ENCODE data around the gene TENT4A. TPM values are rescaled to one million over a fixed set of nuclear protein-coding genes. Genes with fewer than 3 reads are reported as not detected.
A peak's percentile ranks its signal among the peaks of the same experiment; 100 is the strongest.

The TENT4A gene
- total and polyA plus RNA-seq, 8 donors = 7.0 to 13.6 (median 8.6) TPM

GRCh38 chr5:6728011-6728794 lies 15.0 kb downstream of the TENT4A start:
- Histone ChIP-seq H3K9me3 (no peaks in the 10 kb centered on the region), H3K36me3 (no peaks in the 10 kb centered on the region), H3K27me3 (no peaks in the 10 kb centered on the region), H3K4me1 (peaks cover 8 to 38% (median 22%) of the 10 kb centered on the region in 3 donors), H3K4me3 (no peak overlapping the region), H3K27ac (no peak overlapping the region)
- intact Hi-C loops (cut with DNase I) = no loop called here
- no peak for ATAC-seq
- 92 to 94% methylated on average over 17 of the region's 17 CpGs for WGBS, 2 donors
- DNase-seq = no peak
- no peak for FAIRE-seq
- TF ChIP-seq, protein P1, sequence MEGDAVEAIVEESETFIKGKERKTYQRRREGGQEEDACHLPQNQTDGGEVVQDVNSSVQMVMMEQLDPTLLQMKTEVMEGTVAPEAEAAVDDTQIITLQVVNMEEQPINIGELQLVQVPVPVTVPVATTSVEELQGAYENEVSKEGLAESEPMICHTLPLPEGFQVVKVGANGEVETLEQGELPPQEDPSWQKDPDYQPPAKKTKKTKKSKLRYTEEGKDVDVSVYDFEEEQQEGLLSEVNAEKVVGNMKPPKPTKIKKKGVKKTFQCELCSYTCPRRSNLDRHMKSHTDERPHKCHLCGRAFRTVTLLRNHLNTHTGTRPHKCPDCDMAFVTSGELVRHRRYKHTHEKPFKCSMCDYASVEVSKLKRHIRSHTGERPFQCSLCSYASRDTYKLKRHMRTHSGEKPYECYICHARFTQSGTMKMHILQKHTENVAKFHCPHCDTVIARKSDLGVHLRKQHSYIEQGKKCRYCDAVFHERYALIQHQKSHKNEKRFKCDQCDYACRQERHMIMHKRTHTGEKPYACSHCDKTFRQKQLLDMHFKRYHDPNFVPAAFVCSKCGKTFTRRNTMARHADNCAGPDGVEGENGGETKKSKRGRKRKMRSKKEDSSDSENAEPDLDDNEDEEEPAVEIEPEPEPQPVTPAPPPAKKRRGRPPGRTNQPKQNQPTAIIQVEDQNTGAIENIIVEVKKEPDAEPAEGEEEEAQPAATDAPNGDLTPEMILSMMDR (IDR thresholded peaks at IDR 0.05) = no peak

DNA sequence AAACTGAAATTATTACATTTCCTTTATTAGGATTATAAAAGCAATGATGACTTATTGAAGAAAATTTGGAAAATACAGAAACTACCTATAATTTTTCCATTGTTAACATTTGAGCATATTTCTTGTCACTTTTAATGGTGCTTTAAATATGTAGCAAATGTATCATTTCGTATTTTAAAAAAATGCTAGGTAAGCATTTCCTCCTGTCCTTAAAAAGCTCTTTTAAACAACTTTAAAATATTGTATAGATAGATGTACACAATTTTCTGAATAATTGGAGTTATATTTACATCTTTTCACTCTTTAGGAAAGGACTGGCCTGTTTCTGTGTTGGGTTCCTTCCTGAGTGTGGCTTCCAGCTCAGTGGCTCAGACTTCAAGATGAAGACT lies 15.6 kb downstream of the TENT4A start:
- DNase-seq = no peak

DNA sequence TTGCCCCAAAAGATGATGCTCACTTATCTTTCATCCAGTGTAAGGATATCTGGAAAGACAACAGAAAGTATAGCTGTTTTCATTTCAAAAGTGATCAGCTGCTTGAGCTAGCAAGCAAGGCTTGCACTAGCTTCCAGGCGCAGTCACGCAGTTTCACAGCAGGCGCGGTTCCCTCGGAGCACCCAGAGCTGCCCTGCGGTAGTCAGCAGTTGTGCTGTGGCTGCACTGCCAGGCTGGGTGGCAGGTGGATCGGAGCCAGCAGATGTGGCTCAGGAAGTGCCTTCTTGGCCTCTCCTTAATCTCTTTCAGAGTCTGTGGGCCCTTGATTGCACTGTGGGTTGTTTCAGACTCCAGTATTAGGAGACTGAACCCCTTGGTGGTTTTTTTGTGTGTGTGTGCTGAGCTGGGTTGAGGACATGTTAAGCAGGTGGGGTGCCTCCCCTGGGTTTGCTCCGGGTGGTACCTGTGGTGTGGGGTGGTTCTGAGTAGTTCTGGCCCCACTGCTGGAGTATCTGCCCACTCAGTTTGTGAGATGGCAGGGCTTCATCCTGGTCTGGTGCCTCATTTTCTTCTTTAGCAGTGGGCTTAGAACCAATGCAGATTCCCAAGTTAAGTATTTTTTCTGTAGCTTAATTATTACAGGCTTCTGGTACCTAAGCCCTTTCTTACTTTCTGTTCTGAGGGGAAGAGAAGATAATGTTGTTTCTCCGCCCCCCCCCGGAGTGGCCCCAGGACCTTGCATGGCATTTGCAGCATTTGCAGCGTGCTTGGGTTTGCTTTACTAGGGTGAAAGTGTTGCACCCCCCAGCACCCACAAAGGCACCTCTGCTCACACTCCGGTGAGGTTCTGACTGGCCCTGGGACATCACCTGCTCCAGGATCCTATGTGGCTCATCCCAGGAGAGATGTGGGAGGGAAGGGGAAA lies 16.4 kb downstream of the TENT4A start:
- intact Hi-C loops (cut with DNase I) = no loop called here
- H3K27ac ChIP-seq = no peak overlapping the region
- no peaks in the 10 kb centered on the region for H3K36me3 ChIP-seq
- peaks cover 8 to 37% (median 21%) of the 10 kb centered on the region in 3 donors for H3K4me1 ChIP-seq
- ATAC-seq (peak; percentile 40 to 62 (median 50)), FAIRE-seq (no peak), DNase-seq (peak in 2 of 6 donors; percentile 53 to 63)
- no peaks in the 10 kb centered on the region for H3K27me3 ChIP-seq
- TF ChIP-seq, protein P1 (IDR thresholded peaks at IDR 0.05) = no peak
- no peaks in the 10 kb centered on the region for H3K9me3 ChIP-seq
- WGBS, 2 donors = 69 to 74% methylated on average over 12 of the region's 12 CpGs
- no peak overlapping the region for H3K4me3 ChIP-seq

More for the DNA sequence above, 15.6 kb downstream of the TENT4A start:
- H3K27ac ChIP-seq = no peak overlapping the region
- H3K36me3 ChIP-seq = no peaks in the 10 kb centered on the region
- intact Hi-C loops (cut with DNase I) = no loop called here
- no peaks in the 10 kb centered on the region for H3K9me3 ChIP-seq
- peaks cover 8 to 37% (median 21%) of the 10 kb centered on the region in 3 donors for H3K4me1 ChIP-seq
- H3K4me3 ChIP-seq = no peak overlapping the region
- ATAC-seq (no peak), FAIRE-seq (no peak)
- WGBS, 2 donors = 90 to 92% methylated on average over 1 of the region's 1 CpG
- H3K27me3 ChIP-seq = no peaks in the 10 kb centered on the region
- TF ChIP-seq, protein P1 (IDR thresholded peaks at IDR 0.05) = no peak

DNA sequence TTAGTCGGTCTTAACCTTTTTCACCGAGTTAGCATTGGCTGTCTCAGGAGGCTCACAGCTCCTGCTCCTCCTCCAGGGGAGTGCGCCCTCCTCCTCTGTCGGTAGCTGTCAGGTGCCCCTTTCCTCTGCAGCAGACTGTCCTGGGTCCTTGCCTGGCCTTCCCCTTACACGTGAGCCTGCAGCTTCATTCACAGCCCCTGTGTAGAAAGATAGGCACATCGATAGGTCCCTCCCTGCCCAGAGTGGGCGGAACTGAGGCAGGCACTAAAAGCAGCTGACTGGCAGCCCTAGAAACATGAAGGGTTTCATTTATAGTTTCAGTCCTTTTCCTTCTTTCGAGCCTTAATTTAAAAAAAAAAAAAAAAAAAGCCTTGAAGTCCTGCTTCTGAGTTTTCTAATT lies 17.2 kb downstream of the TENT4A start:
- FAIRE-seq = no peak

More for the DNA sequence above, 17.2 kb downstream of the TENT4A start:
- Histone ChIP-seq H3K27me3 (no peaks in the 10 kb centered on the region), H3K27ac (no peak overlapping the region), H3K4me1 (peaks cover 8 to 37% (median 21%) of the 10 kb centered on the region in 3 donors), H3K36me3 (no peaks in the 10 kb centered on the region), H3K4me3 (no peak overlapping the region), H3K9me3 (no peaks in the 10 kb centered on the region)
- intact Hi-C loops (cut with DNase I) = no loop called here
- TF ChIP-seq, protein P1 (IDR thresholded peaks at IDR 0.05) = no peak
- peak in 1 of 6 donors; percentile 35 for DNase-seq
- 40 to 42% methylated on average over 8 of the region's 8 CpGs for WGBS, 2 donors
- peak in 3 of 4 donors; percentile 13 to 38 (median 29) for ATAC-seq

All from pancreas (tissue), 10 donors.